ENCODE results near the gene PARD3B. TPM values are rescaled to one million over a fixed set of nuclear protein-coding genes. Genes with fewer than 3 reads are reported as not detected.

The PARD3B gene
- total RNA-seq, 1 donor from 2014 or later = 18.4 TPM

DNA sequence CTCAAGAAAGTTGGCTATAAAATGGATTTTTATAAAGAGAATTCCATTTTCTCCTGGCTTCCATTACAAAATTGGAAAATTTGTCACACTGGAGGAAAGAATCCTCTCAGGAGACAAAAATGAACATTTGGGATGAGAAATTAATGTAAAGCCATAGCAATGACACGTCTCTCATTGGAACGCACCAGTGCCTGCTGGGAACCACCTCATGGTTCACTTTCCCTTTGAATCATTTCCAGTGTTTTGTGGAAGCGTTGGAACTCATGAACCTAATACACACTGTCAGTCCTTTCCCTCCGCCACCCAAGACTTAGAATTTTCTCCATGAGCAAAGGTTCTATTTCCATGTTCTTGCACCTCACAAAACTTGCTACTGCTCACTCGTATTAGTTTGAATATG, 1116.0 kb downstream of the PARD3B start:
- Mint-ChIP-seq H3K9me3 (peaks cover 5% of the 10 kb centered on the region), H3K27ac (ENCODE audit: unreplicated experiment) (no peak overlapping the region), H3K4me3 (no peak overlapping the region), H3K36me3 (ENCODE audit: low read depth) (peaks cover 2% of the 10 kb centered on the region), H3K27me3 (ENCODE audit: low read depth) (peaks cover 22% of the 10 kb centered on the region), H3K4me1 (peaks cover 16% of the 10 kb centered on the region)
- no peak for DNase-seq (ENCODE audit: low read depth, low spot score)
- TF ChIP-seq, protein P1, sequence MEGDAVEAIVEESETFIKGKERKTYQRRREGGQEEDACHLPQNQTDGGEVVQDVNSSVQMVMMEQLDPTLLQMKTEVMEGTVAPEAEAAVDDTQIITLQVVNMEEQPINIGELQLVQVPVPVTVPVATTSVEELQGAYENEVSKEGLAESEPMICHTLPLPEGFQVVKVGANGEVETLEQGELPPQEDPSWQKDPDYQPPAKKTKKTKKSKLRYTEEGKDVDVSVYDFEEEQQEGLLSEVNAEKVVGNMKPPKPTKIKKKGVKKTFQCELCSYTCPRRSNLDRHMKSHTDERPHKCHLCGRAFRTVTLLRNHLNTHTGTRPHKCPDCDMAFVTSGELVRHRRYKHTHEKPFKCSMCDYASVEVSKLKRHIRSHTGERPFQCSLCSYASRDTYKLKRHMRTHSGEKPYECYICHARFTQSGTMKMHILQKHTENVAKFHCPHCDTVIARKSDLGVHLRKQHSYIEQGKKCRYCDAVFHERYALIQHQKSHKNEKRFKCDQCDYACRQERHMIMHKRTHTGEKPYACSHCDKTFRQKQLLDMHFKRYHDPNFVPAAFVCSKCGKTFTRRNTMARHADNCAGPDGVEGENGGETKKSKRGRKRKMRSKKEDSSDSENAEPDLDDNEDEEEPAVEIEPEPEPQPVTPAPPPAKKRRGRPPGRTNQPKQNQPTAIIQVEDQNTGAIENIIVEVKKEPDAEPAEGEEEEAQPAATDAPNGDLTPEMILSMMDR (conservative IDR thresholded peaks at IDR 0.05) = no peak

- Mint-ChIP-seq H3K9me3 (peaks cover 8% of the 10 kb centered on the region), H3K4me1 (peaks cover 13% of the 10 kb centered on the region), H3K27ac (ENCODE audit: unreplicated experiment) (no peak overlapping the region), H3K4me3 (no peak overlapping the region), H3K27me3 (ENCODE audit: low read depth) (peaks cover 24% of the 10 kb centered on the region), H3K36me3 (ENCODE audit: low read depth) (peaks cover 4% of the 10 kb centered on the region)
- TF ChIP-seq, protein P1 (conservative IDR thresholded peaks at IDR 0.05) = no peak
- DNase-seq (ENCODE audit: low read depth, low spot score) = no peak
These were observed 1117.1 kb downstream of the PARD3B start for GRCh38 chr2:205662206-205662965.

GRCh38 chr2:205665791-205666190, 1120.5 kb downstream of the PARD3B start:
- Mint-ChIP-seq H3K4me1 (peaks cover 9% of the 10 kb centered on the region), H3K27ac (ENCODE audit: unreplicated experiment) (no peak overlapping the region), H3K27me3 (ENCODE audit: low read depth) (peaks cover 23% of the 10 kb centered on the region), H3K4me3 (no peak overlapping the region), H3K36me3 (ENCODE audit: low read depth) (peaks cover 13% of the 10 kb centered on the region), H3K9me3 (peaks cover 18% of the 10 kb centered on the region)
- TF ChIP-seq, protein P1 (conservative IDR thresholded peaks at IDR 0.05) = no peak
- no peak for DNase-seq (ENCODE audit: low read depth, low spot score)

Data from neural crest cell (in vitro differentiated cells).